ENCODE results near the gene NFATC3. TPM values are rescaled to one million over a fixed set of nuclear protein-coding genes. Genes with fewer than 3 reads are reported as not detected.
"Not testable (repeated sequence)": the region's sequence is repeated elsewhere in the genome, so short reads cannot be mapped to it uniquely, and the experiment has no call there.

Gene NFATC3
- total RNA-seq, 1 donor from 2014 or later, result 152 TPM

DNA sequence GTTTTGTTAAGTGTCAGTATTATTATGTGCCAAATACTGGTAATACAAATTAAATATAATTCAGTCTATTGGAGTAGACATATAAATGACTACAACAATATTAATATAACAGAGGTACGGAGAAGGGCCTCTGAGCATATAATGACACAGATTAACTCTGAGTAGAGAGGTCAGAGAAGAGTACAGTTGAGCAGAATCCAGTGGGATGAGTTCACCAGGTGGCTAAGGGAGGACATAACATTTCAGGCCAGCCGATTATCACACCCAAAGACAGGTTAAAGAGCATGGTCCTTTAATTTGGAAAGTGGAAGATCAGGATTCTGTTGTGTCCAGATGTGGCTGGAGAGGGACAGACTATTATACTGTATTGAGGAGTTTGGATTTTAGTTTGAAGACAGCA lies 11.3 kb downstream of the NFATC3 start:
- Mint-ChIP-seq H3K4me3 (no peak overlapping the region), H3K4me1 (ENCODE audit: low read depth) (peaks cover 63% of the 10 kb centered on the region), H3K9me3 (no peaks in the 10 kb centered on the region), H3K36me3 (ENCODE audit: low read depth) (peaks cover 13% of the 10 kb centered on the region), H3K27me3 (ENCODE audit: insufficient read depth) (no peaks in the 10 kb centered on the region), H3K27ac (no peak overlapping the region)
- no peak for DNase-seq (ENCODE audit: low spot score)
- intact Hi-C loops (cut with micrococcal nuclease), result no loop called here

DNA sequence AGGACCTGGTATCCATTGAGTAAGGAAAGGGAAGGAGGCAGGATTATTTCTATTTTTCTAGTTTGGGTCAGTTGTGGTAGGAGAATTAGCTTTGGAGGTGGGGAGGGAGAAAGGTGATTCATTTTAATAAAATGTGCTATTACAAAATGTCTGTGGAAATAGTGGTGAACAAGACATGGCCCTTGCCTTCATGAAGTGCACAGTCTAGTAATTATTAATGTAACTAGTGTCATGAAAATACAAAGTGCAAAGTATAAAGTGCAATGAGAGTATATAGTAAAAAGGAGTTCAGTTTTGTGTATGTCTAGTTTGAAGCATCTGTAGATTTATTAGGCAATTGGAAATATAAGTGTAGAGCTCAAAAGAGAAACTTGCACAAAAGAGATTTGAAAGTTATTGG lies 11.9 kb downstream of the NFATC3 start:
- Mint-ChIP-seq H3K4me3 (no peak overlapping the region), H3K27me3 (ENCODE audit: insufficient read depth) (no peaks in the 10 kb centered on the region), H3K9me3 (no peaks in the 10 kb centered on the region), H3K4me1 (ENCODE audit: low read depth) (peaks cover 61% of the 10 kb centered on the region), H3K27ac (peak overlapping the region; percentile 4), H3K36me3 (ENCODE audit: low read depth) (peaks cover 14% of the 10 kb centered on the region)
- DNase-seq (ENCODE audit: low spot score), result no peak
- intact Hi-C loops (cut with micrococcal nuclease), result no loop called here

DNA sequence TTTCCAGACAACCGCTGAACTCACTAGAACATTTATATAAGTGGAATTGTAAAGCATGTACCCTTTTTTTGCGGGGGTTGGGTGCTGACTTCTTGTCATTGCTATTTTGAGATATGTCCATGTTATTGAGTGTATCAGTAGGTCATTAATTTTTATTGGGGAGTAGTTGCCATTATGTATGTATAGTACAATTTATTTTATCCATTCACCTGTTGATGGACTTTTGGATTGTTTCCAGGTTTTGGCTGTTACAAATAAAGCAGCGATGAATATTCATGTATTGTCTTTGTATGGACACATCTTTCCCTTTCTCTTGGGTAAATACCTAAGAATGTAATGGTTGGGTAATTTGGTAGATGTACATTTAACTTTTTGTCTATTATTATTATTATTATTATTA lies 12.7 kb downstream of the NFATC3 start:
- Mint-ChIP-seq H3K9me3 (no peaks in the 10 kb centered on the region), H3K4me1 (ENCODE audit: low read depth) (peaks cover 65% of the 10 kb centered on the region), H3K27ac (no peak overlapping the region), H3K36me3 (ENCODE audit: low read depth) (peaks cover 18% of the 10 kb centered on the region), H3K4me3 (no peak overlapping the region), H3K27me3 (ENCODE audit: insufficient read depth) (no peaks in the 10 kb centered on the region)
- intact Hi-C loops (cut with micrococcal nuclease), result no loop called here
- no peak for DNase-seq (ENCODE audit: low spot score)

DNA sequence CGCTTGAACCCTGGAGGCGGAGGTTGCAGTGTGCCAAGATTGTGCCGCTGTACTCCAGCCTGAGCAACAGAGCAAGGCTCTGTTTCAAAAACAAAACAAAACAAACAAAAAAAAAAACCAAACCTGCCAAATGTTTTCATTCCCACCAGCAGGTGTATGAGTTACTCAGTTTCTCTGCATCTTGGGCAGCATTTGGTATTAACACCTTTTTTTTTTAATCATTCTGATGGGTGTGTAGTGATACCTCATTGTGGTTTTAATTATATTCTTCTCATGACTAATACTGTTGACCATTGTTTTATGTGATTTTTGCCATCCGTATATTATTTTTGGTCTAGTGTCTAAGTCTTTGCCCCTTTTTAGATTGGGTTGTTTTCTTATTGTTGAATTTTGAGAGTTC lies 15.3 kb downstream of the NFATC3 start:
- H3K27me3 Mint-ChIP-seq (ENCODE audit: insufficient read depth), result no peaks in the 10 kb centered on the region
- H3K36me3 Mint-ChIP-seq (ENCODE audit: low read depth), result peaks cover 25% of the 10 kb centered on the region
- H3K4me3 Mint-ChIP-seq, result no peak overlapping the region
- peaks cover 3% of the 10 kb centered on the region for H3K9me3 Mint-ChIP-seq
- intact Hi-C loops (cut with micrococcal nuclease), result no loop called here
- peak overlapping the region; percentile 31 for H3K27ac Mint-ChIP-seq
- DNase-seq (ENCODE audit: low spot score), result no peak
- H3K4me1 Mint-ChIP-seq (ENCODE audit: low read depth), result peaks cover 65% of the 10 kb centered on the region

DNA sequence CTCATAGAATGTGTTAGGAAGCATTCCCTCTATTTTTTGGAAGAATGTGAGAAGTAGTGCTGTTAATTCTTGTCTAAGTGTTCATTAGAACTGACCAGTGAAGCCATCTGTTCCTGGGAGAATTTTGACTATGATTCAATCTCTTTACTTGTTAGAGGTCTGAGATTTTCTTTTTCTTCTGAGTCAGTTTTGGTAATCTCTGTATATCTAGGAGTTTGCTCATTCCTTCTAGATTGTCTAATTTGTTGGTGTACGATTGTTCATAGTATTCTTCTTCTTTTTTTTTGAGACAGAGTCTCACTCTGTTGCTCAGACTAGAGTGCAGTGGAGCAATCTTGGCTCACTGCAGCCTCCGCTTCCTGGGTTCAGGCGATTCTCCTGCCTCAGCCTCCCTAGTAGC lies 20.4 kb downstream of the NFATC3 start:
- intact Hi-C loops (cut with micrococcal nuclease), result no loop called here
- Mint-ChIP-seq H3K4me3 (no peak overlapping the region), H3K27ac (no peak overlapping the region), H3K36me3 (ENCODE audit: low read depth) (peaks cover 50% of the 10 kb centered on the region), H3K9me3 (peaks cover 32% of the 10 kb centered on the region), H3K27me3 (ENCODE audit: insufficient read depth) (no peaks in the 10 kb centered on the region), H3K4me1 (ENCODE audit: low read depth) (peaks cover 70% of the 10 kb centered on the region)
- no peak for DNase-seq (ENCODE audit: low spot score)

DNA sequence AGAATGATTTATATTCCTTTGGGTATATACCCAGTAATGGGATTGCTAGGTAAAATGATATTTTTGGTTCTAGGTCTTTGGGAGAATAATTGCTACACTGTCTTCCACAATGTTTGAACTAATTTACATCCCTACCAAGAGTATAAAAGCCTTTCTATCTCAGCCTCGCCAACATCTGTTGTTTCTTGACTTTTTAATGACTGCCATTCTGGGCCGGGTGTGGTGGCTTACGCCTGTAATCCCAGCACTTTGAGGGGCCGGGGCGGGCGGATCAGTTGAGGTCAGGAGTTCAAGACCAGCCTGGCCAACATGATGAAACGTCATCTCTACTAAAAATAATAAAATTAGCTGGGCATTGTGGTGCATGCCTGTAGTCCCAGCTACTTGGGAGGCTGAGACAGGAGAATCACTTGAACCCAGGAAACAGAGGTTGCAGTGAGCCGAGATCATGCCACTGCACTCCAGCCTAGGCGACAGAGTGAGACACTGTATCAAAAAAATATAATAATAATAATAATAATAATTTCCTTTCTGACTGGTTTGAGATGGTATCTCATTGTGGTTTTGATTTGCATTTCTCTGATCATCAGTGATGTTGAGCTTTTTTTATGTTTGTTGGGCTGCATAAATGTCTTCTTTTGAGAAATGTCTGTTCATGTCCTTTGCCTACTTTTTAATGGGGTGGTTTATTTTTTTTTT lies 22.2 kb downstream of the NFATC3 start:
- H3K4me1 Mint-ChIP-seq (ENCODE audit: low read depth), result peaks cover 71% of the 10 kb centered on the region
- H3K27ac Mint-ChIP-seq; H3K27me3 Mint-ChIP-seq (ENCODE audit: insufficient read depth); intact Hi-C loops (cut with micrococcal nuclease); DNase-seq (ENCODE audit: low spot score); H3K4me3 Mint-ChIP-seq: not testable (repeated sequence)
- peaks cover 46% of the 10 kb centered on the region for H3K9me3 Mint-ChIP-seq
- peaks cover 59% of the 10 kb centered on the region for H3K36me3 Mint-ChIP-seq (ENCODE audit: low read depth)

DNA sequence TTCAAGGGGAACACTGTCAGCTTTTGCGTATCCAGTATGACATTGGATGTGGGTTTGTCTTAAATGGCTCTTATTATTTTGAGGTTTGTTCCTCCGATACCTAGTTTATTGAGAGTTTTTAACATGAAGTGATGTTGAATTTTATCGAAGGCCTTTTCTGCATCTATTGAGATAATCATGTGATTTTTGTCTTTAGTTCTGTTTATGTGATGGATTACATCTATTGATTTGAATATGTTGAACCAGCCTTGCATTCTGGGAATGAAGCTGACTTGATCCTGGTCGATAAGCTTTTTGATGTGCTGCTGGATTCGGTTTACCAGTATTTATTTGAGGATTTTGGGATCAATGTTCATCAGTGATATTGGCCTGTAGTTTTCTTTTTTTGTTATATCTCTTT lies 24.0 kb downstream of the NFATC3 start:
- intact Hi-C loops (cut with micrococcal nuclease); H3K27ac Mint-ChIP-seq: not testable (repeated sequence)

DNA sequence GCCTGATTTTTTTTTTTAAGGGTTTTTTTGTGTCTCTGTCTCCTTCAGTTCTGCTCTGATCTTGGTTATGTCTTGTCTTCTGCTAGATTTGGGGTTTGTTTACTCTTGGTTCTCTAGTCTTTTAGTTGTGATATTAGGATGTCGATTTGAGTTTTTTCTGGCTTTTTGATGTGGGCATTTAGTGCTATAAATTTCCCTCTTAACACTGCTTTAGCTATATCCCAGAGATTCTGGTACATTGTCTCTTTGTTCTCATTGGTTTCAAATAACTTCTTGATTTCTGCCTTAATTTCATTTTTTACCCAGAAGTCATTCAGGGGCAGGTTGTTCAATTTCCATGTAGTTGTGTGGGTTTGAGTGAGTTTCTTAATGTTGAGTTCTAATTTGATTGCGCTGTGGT lies 25.4 kb downstream of the NFATC3 start:
- Mint-ChIP-seq H3K9me3 (peaks cover 45% of the 10 kb centered on the region), H3K4me1 (ENCODE audit: low read depth) (peaks cover 65% of the 10 kb centered on the region), H3K36me3 (ENCODE audit: low read depth) (peaks cover 51% of the 10 kb centered on the region)

More for the DNA sequence above, 24.0 kb downstream of the NFATC3 start:
- peaks cover 67% of the 10 kb centered on the region for H3K4me1 Mint-ChIP-seq (ENCODE audit: low read depth)
- H3K36me3 Mint-ChIP-seq (ENCODE audit: low read depth), result peaks cover 57% of the 10 kb centered on the region
- peaks cover 49% of the 10 kb centered on the region for H3K9me3 Mint-ChIP-seq
- not testable (repeated sequence) for DNase-seq (ENCODE audit: low spot score); H3K27me3 Mint-ChIP-seq (ENCODE audit: insufficient read depth); H3K4me3 Mint-ChIP-seq

DNA sequence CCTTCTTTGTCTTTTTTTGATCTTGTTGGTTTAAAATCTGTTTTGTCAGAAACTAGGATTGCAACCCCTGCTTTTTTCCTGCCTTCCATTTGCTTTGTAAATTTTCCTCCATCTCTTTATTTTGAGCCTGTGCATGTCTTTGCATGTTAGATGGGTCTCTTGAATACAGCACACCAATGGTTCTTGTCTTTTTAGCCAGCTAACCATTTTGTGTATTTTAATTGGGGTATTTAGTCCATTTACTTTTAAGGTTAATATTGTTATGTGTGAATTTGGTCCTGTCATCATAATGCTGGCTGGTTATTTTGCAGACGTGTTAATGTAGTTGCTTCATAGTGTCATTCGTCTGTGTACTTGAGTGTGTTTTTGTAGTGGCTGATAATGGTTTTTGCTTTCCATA lies 26.2 kb downstream of the NFATC3 start:
- Mint-ChIP-seq H3K9me3 (peaks cover 43% of the 10 kb centered on the region), H3K4me1 (ENCODE audit: low read depth) (peaks cover 70% of the 10 kb centered on the region), H3K27ac (peak overlapping the region; percentile 62), H3K27me3 (ENCODE audit: insufficient read depth) (no peaks in the 10 kb centered on the region), H3K4me3 (no peak overlapping the region), H3K36me3 (ENCODE audit: low read depth) (peaks cover 49% of the 10 kb centered on the region)
- intact Hi-C loops (cut with micrococcal nuclease), result no loop called here
- no peak for DNase-seq (ENCODE audit: low spot score)

More for the DNA sequence above, 25.4 kb downstream of the NFATC3 start:
- Mint-ChIP-seq H3K4me3 (peak overlapping the region; percentile 15), H3K27ac (peak overlapping the region; percentile 20)
- intact Hi-C loops (cut with micrococcal nuclease); H3K27me3 Mint-ChIP-seq (ENCODE audit: insufficient read depth); DNase-seq (ENCODE audit: low spot score): not testable (repeated sequence)

DNA sequence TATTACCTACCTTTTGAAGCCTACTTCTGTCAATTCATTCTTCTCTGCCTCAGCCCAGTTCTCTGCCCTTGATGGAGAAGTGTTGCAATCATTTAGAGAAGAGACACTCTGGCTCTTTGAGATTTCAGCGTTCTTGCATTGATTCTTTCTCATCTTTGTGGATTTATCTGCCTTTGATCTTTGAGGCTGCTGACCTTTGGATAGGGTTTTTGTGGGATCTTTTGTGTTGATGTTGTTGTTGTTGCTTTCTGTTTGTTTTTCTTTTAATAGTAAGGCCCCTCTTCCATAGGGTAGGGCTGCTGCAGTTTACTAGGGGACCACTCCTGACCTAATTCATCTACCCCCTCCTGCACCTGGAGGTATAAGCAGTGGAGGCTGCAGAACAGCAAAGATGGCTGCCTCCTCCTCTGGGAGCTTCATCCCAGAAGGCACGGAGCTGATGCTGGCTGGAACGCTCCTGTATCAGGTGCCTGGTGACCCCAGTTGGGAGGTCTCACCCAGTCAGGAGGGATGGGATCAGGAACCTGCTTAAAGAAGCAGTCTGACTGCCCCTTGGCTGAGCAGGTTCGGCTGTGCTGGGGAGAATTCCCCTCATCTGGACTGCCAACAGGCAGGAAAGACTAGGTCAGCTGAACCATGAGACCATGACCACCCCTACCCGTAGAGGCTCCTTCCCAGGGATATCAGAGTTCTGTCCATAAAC lies 28.0 kb downstream of the NFATC3 start:
- H3K9me3 Mint-ChIP-seq, result peaks cover 37% of the 10 kb centered on the region
- peaks cover 73% of the 10 kb centered on the region for H3K4me1 Mint-ChIP-seq (ENCODE audit: low read depth)
- DNase-seq (ENCODE audit: low spot score), result no peak
- H3K27ac Mint-ChIP-seq, result peak overlapping the region; percentile 64
- no peak overlapping the region for H3K4me3 Mint-ChIP-seq
- H3K27me3 Mint-ChIP-seq (ENCODE audit: insufficient read depth), result no peaks in the 10 kb centered on the region
- H3K36me3 Mint-ChIP-seq (ENCODE audit: low read depth), result peaks cover 37% of the 10 kb centered on the region
- intact Hi-C loops (cut with micrococcal nuclease), result no loop called here

DNA sequence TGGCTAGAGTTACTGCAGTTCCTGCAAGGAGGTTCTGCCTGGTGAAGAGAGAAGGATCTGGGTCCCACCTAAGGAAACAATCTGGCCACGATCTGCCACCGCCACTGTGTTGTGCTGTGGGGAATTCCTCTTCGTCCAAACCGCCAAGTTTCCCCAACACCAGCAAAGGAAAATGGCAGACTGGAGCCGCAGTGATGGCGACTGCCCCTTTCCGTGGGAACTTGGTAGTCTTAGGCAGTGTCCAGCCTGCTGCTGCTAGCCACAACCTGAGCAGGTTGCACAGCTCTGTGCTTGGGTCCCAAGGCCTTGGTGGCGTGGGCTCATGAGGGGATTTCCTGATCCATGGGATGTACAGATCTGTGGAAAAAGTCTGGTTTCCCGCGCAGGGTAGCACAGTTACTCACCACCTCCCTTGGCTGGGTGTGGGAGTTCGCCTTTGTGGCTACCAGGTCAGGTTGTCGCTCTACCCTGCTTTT lies 28.6 kb downstream of the NFATC3 start:
- Mint-ChIP-seq H3K36me3 (ENCODE audit: low read depth) (peaks cover 35% of the 10 kb centered on the region), H3K27ac (no peak overlapping the region), H3K9me3 (peaks cover 31% of the 10 kb centered on the region), H3K4me1 (ENCODE audit: low read depth) (peaks cover 72% of the 10 kb centered on the region), H3K4me3 (no peak overlapping the region), H3K27me3 (ENCODE audit: insufficient read depth) (no peaks in the 10 kb centered on the region)
- intact Hi-C loops (cut with micrococcal nuclease), result no loop called here
- no peak for DNase-seq (ENCODE audit: low spot score)

DNA sequence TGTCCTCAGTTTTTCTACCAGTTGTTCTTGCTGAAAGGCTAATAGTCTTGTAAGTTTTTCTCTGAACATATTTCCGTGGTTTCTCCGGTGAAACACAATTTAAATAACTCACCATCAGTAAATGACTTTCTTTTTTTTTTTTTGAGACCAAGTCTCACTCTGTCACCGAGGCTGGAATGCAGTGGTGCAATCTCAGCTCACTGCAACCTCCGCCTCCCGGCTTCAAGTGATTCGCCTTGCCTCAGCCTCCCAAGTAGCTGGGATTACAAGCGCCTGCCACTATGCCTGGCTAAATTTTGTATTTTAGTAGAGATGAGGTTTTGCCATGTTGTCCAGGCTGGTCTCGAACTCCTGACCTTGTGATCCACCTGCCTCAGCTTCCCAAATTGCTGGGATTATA lies 29.8 kb downstream of the NFATC3 start:
- DNase-seq (ENCODE audit: low spot score); H3K27ac Mint-ChIP-seq; intact Hi-C loops (cut with micrococcal nuclease); H3K4me3 Mint-ChIP-seq; H3K27me3 Mint-ChIP-seq (ENCODE audit: insufficient read depth): not testable (repeated sequence)
- Mint-ChIP-seq H3K9me3 (peaks cover 20% of the 10 kb centered on the region), H3K36me3 (ENCODE audit: low read depth) (peaks cover 28% of the 10 kb centered on the region), H3K4me1 (ENCODE audit: low read depth) (peaks cover 82% of the 10 kb centered on the region)

DNA sequence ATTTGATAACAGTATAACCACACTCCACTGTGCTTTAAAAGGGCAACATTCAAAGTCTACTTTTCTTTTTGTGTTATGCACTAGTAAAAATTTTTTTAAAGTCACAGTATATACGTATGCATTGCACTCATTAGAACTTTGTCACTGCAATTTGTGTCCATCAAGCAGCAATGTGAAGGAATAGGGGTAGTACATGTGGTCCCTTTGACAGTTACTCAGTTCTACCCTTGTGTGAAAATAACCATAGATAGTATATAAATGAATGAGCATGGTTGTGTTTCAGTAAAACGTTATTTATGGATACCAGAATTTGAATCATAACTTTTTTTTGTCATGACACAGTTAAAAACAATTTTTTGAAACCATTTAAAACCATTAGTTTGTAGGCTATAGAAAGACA lies 30.7 kb downstream of the NFATC3 start:
- DNase-seq (ENCODE audit: low spot score), result no peak
- Mint-ChIP-seq H3K36me3 (ENCODE audit: low read depth) (peaks cover 24% of the 10 kb centered on the region), H3K4me1 (ENCODE audit: low read depth) (peaks cover 78% of the 10 kb centered on the region), H3K27me3 (ENCODE audit: insufficient read depth) (no peaks in the 10 kb centered on the region), H3K4me3 (no peak overlapping the region), H3K9me3 (peaks cover 15% of the 10 kb centered on the region), H3K27ac (peak overlapping the region; percentile 5)
- intact Hi-C loops (cut with micrococcal nuclease), result loop anchor here (1.0 kb wide), 2 partner anchors 22 to 30 kb away; no protein-coding TSS in a partner anchor
